ENCODE results near the gene IQCE. TPM values are rescaled to one million over a fixed set of nuclear protein-coding genes. Genes with fewer than 3 reads are reported as not detected.

The IQCE gene
- total RNA-seq, 1 experiment from 2014 or later, result 21.4 TPM

DNA sequence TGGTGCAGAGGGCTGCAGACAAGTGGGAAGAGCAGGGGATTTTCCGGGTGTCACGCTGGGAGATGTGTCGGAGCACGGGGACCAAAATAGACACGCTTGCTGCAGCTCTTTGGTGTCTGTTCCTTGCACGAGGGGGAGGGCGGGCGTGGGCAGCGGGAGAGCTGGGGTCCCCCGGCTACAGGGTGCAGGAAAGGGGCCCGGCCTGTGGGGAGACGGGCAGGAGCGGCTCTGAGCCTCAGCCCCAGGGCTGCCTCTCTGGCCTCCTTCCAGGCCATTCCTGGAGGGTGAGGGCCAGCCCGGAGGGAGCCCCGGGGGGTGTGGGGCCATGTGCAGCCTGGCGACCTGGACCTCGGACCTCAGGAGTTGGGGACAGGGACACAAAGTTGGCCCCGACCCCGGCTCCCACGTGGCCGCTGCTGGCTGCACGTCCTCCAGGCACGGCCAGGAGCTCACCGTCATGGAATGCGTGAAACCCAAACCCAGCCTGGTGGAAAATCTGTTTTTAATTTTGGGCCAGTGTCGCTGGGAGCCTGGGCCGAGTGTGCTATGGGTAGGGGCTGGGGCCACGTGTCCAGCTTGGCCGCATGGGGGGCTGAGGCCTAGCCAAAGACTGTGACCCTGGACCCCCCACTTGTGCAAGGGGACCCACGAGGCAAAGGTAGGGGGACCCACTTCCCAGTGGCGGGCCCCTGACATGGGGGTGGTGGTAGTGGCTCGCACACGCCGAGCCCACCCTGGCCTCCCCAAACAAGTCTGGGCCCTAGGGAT, 79.6 kb downstream of the IQCE start:
- intact Hi-C loops (cut with micrococcal nuclease), result no loop called here
- ATAC-seq, result no peak
- no peak overlapping the region for H3K27ac ChIP-seq (ENCODE audit: low read depth, low read length)
- no peak overlapping the region for H3K4me3 ChIP-seq (replicated peaks in 1 of 2; ENCODE audit: low read depth in 1 of 2, low read length in 2 of 2)
- no peak for DNase-seq (ENCODE audit: low read depth, low spot score)
- H3K9me3 ChIP-seq (ENCODE audit: control insufficient read depth in 1 of 2, insufficient read depth in 1 of 2, low read depth in 1 of 2, low read length in 2 of 2), result no peaks in the 10 kb centered on the region
- H3K4me2 ChIP-seq (ENCODE audit: low read length), result no peak overlapping the region
- peaks cover 17% of the 10 kb centered on the region; the same call in 1 of the 2 replicates for H3K79me2 ChIP-seq (ENCODE audit: insufficient read depth, low read length)
- H3K4me1 ChIP-seq (ENCODE audit: control insufficient read depth in 1 of 2, insufficient read depth in 2 of 2, low read length in 2 of 2), result peaks cover 10 to 19% of the 10 kb centered on the region in 2 experiments
- H3K9me2 ChIP-seq (ENCODE audit: insufficient read depth), result no peaks in the 10 kb centered on the region
- RAD21 ChIA-PET (ENCODE audit: low non-redundant PET in 1 of 2, low total read pairs in 2 of 2, uncharacterized antibody in 2 of 2, unreplicated experiment in 2 of 2), result no interaction called here
- POLR2A ChIA-PET, result no interaction called here
- TF ChIP-seq SP1 (IDR thresholded peaks at IDR 0.05; ENCODE audit: low read depth) (no peak), POLR2A (IDR thresholded peaks at IDR 0.05; ENCODE audit: borderline replicate concordance, extremely low read depth, insufficient read depth, insufficient read length) (no peak), RAD21 (IDR thresholded peaks at IDR 0.05; ENCODE audit: low read depth) (no peak), FOSL1 (IDR thresholded peaks at IDR 0.05; ENCODE audit: low read depth) (no peak), CBX3 (IDR thresholded peaks at IDR 0.05; ENCODE audit: low read depth) (no peak), POLR2AphosphoS5 (IDR thresholded peaks at IDR 0.05; ENCODE audit: low read depth, low read length) (no peak), EZH2phosphoT487 (IDR thresholded peaks at IDR 0.05; ENCODE audit: borderline replicate concordance) (no peak), JUND (IDR thresholded peaks at IDR 0.05) (no peak), ZFX (IDR thresholded peaks at IDR 0.05) (no peak), YY1 (IDR thresholded peaks at IDR 0.05; ENCODE audit: extremely low read depth, insufficient replicate concordance, low read depth, low read length) (no peak), TCF7L2 (IDR thresholded peaks at IDR 0.05; ENCODE audit: borderline replicate concordance, extremely low read depth, insufficient read depth, insufficient read length) (no peak), EGR1 (IDR thresholded peaks at IDR 0.05; ENCODE audit: low read depth) (no peak), SIN3A (IDR thresholded peaks at IDR 0.05; ENCODE audit: low read depth) (no peak)
- TF ChIP-seq, protein P1, sequence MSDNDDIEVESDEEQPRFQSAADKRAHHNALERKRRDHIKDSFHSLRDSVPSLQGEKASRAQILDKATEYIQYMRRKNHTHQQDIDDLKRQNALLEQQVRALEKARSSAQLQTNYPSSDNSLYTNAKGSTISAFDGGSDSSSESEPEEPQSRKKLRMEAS (IDR thresholded peaks at IDR 0.05), result no peak
- TF ChIP-seq, protein P2, sequence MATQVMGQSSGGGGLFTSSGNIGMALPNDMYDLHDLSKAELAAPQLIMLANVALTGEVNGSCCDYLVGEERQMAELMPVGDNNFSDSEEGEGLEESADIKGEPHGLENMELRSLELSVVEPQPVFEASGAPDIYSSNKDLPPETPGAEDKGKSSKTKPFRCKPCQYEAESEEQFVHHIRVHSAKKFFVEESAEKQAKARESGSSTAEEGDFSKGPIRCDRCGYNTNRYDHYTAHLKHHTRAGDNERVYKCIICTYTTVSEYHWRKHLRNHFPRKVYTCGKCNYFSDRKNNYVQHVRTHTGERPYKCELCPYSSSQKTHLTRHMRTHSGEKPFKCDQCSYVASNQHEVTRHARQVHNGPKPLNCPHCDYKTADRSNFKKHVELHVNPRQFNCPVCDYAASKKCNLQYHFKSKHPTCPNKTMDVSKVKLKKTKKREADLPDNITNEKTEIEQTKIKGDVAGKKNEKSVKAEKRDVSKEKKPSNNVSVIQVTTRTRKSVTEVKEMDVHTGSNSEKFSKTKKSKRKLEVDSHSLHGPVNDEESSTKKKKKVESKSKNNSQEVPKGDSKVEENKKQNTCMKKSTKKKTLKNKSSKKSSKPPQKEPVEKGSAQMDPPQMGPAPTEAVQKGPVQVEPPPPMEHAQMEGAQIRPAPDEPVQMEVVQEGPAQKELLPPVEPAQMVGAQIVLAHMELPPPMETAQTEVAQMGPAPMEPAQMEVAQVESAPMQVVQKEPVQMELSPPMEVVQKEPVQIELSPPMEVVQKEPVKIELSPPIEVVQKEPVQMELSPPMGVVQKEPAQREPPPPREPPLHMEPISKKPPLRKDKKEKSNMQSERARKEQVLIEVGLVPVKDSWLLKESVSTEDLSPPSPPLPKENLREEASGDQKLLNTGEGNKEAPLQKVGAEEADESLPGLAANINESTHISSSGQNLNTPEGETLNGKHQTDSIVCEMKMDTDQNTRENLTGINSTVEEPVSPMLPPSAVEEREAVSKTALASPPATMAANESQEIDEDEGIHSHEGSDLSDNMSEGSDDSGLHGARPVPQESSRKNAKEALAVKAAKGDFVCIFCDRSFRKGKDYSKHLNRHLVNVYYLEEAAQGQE (IDR thresholded peaks at IDR 0.05; ENCODE audit: low read depth), result no peak
- TF ChIP-seq, protein P3, sequence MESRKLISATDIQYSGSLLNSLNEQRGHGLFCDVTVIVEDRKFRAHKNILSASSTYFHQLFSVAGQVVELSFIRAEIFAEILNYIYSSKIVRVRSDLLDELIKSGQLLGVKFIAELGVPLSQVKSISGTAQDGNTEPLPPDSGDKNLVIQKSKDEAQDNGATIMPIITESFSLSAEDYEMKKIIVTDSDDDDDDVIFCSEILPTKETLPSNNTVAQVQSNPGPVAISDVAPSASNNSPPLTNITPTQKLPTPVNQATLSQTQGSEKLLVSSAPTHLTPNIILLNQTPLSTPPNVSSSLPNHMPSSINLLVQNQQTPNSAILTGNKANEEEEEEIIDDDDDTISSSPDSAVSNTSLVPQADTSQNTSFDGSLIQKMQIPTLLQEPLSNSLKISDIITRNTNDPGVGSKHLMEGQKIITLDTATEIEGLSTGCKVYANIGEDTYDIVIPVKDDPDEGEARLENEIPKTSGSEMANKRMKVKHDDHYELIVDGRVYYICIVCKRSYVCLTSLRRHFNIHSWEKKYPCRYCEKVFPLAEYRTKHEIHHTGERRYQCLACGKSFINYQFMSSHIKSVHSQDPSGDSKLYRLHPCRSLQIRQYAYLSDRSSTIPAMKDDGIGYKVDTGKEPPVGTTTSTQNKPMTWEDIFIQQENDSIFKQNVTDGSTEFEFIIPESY (IDR thresholded peaks at IDR 0.05; ENCODE audit: extremely low read depth, insufficient replicate concordance, low read length), result no peak
- TF ChIP-seq, protein P4, sequence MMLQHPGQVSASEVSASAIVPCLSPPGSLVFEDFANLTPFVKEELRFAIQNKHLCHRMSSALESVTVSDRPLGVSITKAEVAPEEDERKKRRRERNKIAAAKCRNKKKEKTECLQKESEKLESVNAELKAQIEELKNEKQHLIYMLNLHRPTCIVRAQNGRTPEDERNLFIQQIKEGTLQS (IDR thresholded peaks at IDR 0.05), result no peak
- no peak overlapping the region for H3K9ac ChIP-seq (ENCODE audit: low read length)
- BruUV-seq (replicated peaks), result no TSS peak
- H4K20me1 ChIP-seq (ENCODE audit: insufficient read depth), result no peaks in the 10 kb centered on the region
- H3K27me3 ChIP-seq (ENCODE audit: insufficient read depth, low read length), result no peaks in the 10 kb centered on the region
- H2AFZ ChIP-seq (ENCODE audit: low read depth, low read length, poor library complexity, severe bottlenecking), result no peak overlapping the region
- H3K36me3 ChIP-seq (ENCODE audit: control insufficient read depth in 1 of 2, insufficient read depth in 2 of 2, low read length in 2 of 2), result no peaks in the 10 kb centered on the region
- CTCF ChIA-PET, result no interaction called here
